Suprapubic skin (tissue), 4 donors: ENCODE measurements around the gene AKT1S1.

ENCODE experiments used
- CTCF ChIP-seq, 2 donors: fragments of 200-600 bp in 1 of 2; fragments of 450-650 bp in 1 of 2; sonication (generic) in 1 of 2; IDR thresholded peaks; one replicate each; pipeline ENCODE4 v1.5.1; 2016 to 2019; ENCODE audit warnings: antibody characterized with exemption in 2 of 2, mild to moderate bottlenecking in 1 of 2, moderate library complexity in 1 of 2
- EP300 ChIP-seq: sonication (generic); formaldehyde crosslinking; IDR thresholded peaks from one replicate; pipeline ENCODE4 v1.6.1; 2017; ENCODE audit warnings: antibody characterized with exemption
- POLR2A ChIP-seq, 2 donors: fragments of 450-650 bp; IDR thresholded peaks; one replicate each; pipeline ENCODE4 v1.6.1; 2017; ENCODE audit warnings: antibody characterized with exemption in 2 of 2, mild to moderate bottlenecking in 2 of 2, moderate library complexity in 2 of 2
- POLR2AphosphoS5 ChIP-seq, 3 donors: sonication (generic); formaldehyde crosslinking; IDR thresholded peaks; one replicate each; pipeline ENCODE4 v1.6.1; 2017; ENCODE audit warnings: antibody characterized with exemption in 3 of 3

- TF ChIP-seq POLR2A (IDR thresholded peaks at IDR 0.05) (no peak), POLR2AphosphoS5 (IDR thresholded peaks at IDR 0.05) (no peak), CTCF (IDR thresholded peaks at IDR 0.05) (no peak), EP300 (no peak)
Measured at GRCh38 chr19:49910179-49910578, 33.0 kb upstream of the AKT1S1 start.
